Hippocampal formation (tissue), 2 donors: ENCODE results near the gene EVI5.
A peak's percentile ranks its signal among the peaks of the same experiment; 100 is the strongest.

Experiments used
- DNase-seq, 2 donors: peaks; one replicate each; lab custom pipeline; 2025; lab: John Stamatoyannopoulos, UW

Gene EVI5

GRCh38 chr1:92784639-92785500 is at the start of gene EVI5:
EVI5 (minus strand) TSS chr1:92785108; CDS start chr1:92736546, 48,562 bp downstream.
- peak; percentile 85 to 90 for DNase-seq

DNA sequence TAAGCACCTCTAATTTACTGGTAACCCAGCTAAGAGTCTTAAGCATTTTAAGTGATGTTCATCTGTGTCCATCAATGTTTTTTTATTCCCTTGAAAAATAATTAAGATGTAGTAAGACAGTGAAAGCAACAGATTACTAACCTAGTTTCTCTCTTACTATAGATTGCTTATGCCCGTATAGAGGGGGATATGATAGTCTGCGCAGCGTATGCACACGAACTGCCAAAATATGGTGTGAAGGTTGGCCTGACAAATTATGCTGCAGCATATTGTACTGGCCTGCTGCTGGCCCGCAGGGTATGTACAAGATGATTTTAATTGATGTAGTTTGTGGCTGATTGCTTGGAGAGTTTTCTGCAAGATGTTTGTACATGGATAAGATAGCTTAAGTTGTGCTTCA is 49.7 kb upstream of the EVI5 start:
- DNase-seq = no peak

GRCh38 chr1:92833840-92834239 is 48.9 kb upstream of the EVI5 start:
- DNase-seq = no peak

DNA sequence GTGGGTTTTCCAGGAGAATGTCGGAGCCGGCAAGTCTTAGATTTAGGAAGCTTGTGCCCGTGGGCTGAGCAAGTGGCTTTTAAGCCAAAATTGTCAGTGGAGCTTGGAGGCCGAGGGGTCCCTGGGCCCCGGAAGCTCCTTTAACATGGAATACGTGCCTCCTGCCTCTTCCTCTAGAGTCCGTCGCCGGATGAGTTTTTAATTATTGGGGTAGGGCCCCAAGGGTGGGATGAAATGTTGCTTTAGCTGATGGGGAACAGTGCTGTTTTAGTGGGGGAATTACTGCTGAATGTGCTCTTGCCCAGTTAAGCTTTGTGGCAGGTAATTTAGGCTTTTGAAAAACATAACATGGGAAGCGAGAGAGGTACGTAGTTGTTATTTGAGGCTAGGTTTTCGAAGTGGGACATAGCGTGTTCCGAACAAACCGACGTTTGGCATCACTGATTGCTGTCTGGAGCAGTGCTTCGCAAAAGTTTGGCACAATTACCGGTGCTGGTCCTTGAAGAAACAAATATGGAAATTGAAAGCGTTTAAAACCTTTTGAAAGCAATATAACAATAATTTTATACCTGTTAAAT is 47.7 kb upstream of the EVI5 start:
- DNase-seq = no peak

DNA sequence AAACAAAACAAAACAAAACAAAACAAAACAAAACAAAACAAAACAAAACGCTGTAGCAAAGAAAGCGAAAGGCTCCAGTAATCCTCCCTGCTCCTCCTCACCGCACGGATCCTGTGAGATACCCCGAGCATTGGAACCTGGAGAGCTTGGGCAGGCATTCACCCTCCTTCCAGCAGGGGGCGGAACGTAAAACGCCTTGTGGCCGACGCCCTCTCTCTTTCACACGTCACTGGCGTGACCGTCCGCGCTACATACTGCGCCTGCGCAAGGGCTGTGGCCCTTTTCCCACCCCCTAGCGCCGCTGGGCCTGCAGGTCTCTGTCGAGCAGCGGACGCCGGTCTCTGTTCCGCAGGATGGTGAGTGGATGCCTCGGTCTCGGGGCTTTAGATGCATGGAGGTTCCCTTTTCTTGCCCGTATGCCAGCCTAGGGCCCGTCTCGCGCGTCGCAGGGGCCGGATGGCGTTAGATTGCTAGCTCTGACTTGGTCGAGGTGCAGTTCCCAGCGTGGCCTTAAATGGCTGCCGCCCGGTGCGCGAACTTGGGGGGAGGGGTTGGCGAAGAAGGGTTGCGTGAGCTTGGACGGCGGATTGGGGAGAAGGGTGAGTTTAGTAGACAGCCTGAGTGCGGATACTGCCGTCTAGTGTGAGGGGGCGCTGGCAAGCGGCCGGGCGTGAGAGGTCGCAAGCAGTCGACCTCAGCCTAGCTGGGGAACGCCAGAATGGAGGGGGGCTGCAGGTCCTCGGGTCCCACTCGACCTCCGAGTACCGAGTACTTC is 47.0 kb upstream of the EVI5 start, which contains the start of gene RPL5:
Gene RPL5, plus strand, starts transcription at position 279 of the 775 bp plus-strand sequence. Its CDS starts 75 bp downstream, at position 354.
- peak; percentile 94 to 96 for DNase-seq

DNA sequence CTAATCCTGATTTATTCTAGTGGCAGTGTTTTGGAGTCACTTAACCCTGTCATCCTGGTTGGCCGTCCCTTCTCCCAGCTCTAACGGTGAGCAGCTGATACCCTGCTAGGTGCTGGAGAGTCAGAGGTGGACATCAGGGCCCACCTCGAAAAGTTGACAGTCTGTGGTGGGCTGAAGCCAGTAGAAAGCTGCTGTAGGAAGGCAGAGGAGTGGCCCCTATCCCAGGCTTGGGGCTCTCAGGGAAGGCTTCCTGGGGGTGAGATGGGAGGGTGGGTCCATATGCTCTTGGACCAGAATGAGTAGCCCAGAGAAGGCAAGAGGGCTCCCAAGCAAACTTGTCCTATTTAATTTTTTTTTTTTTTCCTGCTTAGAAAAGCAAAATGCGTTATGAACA is 46.5 kb upstream of the EVI5 start:
- DNase-seq = no peak

GRCh38 chr1:92826792-92827191 is 41.9 kb upstream of the EVI5 start:
- DNase-seq = no peak

DNA sequence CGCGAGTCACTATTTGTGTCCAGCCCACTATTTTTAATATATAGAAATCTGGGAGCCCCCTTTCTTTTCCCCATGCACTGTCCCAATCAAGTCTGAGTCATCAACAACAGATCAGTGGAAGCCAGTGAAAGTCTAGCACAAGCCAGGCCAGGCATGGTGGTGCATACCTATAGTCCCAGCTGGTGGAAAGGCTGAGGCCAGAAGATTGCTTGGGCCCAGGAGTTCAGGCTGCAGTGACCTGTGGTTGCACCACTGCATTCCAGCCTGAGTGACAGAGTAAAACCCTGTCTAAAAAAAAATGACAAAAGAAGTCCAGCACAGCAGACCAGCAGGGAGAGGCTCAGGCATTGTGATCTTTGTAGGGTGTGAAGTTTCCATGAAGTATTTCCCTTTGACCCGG is 38.0 kb upstream of the EVI5 start:
- no peak for DNase-seq

- no peak for DNase-seq
These were observed 35.6 kb upstream of the EVI5 start for GRCh38 chr1:92820551-92820950.

DNA sequence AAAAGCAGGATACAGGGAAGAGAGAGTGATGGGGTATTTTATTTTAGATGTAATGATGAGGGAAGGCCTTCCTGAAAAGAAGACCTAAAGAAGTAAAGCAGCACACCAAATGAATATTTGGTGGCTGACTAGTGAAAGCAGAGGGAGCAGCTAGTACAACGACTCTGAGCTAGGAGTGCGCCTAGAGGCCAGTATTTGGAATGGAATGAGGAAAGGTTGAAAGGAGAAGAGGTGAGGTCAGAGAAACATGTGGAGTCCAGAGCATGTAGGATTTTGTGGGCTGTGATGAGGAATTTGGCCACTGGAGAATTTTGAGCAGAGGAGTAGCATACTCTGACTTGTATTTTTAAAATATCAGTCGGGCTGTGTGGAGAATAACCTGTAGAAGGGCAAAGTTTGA is 35.1 kb upstream of the EVI5 start:
- DNase-seq = no peak

GRCh38 chr1:92817986-92818764 is 33.3 kb upstream of the EVI5 start:
- peak in 1 of 2 donors; percentile 4 for DNase-seq

DNA sequence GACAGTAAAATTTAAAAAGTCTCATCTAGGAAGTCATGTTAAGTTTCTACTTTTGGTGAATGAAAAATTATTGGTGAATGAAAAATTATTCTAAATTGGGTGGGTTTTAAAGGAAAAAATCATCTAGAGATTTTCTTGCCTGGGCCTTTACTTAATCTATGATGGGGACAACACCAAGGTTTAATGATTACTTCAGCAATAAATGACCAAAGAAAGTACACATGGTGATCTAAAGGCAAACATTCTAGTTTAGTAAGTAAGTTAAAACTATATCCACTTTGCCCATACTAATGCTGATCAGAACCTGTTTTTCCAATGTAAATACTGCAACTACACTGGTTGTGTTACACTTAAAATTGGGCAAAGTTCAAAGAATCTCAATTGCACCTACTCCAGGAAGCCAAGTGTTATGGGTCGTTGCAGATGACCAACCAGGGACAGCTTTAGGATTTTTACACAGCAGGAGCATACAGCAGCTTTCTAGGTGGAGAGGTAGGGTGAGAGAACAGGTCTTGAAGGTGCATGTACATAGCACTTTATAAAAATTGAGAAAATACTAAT is 32.3 kb upstream of the EVI5 start:
- DNase-seq = no peak

GRCh38 chr1:92816732-92817131 is 31.8 kb upstream of the EVI5 start:
- DNase-seq = no peak

- no peak for DNase-seq
These were observed 23.5 kb upstream of the EVI5 start for GRCh38 chr1:92808381-92808780.

GRCh38 chr1:92805216-92805615 is 20.3 kb upstream of the EVI5 start:
- DNase-seq = no peak

DNA sequence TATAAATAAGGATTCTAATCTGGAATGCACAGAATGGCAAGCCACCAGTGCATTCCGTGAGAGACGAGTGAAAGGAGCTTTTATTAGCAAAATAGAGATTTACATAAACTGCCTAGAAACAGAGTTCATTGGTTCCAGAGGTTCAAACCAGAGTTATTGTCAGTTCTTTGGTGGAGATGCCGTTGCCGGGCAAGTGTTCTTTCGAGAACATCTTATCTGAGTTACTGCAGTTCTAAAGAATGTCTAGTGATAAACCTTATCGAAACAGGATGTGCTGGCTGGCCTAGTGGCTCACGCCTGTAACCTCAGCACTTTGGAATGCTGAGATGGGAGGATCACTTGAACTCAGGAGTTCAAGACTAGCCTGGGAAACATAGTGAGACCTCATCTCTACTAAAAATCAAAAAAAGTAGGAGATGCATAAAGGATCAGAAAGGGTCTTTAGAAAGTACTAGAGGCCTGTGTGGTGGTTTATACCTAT is 19.9 kb upstream of the EVI5 start:
- DNase-seq = peak in 1 of 2 donors; percentile 84

GRCh38 chr1:92803140-92803887 is 18.4 kb upstream of the EVI5 start:
- no peak for DNase-seq

DNA sequence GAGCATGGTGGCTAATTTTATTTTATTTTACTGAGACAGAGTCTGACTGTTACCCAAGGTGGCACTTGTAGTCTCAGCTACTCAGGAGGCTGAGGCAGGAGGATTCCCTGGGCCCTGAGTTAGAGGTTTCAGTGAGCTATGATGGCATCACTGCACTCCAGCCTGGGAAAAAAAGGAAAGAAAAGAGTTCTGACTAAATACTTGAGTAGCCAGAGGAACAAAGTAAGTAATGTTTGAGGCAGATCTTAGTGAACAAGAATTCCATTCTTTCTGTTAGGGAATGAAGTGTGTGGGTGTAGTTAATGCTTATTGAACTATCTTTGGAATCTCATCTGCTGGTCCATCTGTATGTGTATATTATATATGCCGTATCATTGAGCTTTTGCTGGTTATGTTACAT is 13.1 kb upstream of the EVI5 start:
- DNase-seq = no peak

DNA sequence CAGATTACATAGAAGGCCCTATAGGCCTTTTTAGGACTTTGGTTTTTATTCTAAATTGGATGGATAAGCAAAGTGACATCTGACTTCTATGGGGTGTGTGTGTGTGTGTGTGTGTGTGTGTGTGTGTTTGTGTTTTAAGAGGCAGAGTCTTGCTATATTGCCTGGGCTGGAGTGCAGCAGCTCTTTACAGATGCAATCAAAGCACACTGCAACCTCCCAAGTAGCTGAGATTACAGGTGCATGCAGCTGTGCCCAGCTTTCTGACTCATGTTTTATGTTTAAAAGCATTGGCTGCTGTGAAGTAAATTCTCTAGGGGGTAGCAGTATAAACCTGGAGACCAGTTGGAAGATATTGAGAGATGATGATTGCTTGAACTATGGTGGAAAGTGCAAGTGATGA is 12.4 kb upstream of the EVI5 start:
- no peak for DNase-seq

DNA sequence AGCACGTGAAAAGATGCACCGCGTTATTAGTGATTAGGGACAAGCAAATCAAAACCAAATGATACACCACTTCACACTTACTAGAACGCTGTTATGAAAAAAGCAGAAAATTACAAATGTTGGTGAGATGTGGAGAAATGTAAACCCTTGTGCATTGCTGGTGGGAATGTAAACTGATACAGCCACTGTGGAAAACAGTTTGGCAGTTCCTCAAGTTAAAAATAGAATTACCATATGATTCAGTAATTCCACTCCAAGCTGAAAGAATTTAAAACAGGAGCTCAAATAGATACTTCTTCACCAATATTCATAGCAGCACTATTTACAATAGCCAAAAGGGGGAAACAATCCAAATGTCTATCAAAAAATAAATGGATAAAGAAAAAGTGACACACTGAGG is 10.3 kb upstream of the EVI5 start:
- no peak for DNase-seq

DNA sequence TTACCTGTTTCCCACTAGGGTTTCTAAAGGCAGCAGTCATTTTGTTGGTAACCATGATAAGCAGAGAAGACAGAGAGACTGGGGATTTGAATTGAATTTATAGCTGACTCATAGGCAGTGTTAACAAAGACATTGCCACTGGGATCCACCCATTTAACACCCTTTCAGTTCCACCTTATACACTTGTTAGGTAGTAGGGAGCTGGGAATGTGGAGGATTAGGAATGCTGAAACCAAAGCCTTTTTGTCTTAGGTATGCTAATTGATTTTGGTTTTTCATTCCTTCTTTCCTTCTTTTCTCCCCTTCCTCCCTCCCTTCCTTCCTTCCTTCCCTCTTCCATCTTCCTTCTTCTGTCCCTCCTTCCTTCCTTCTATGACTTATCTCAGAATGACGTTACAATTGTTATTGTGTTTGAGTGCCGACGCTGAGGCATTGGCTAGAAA is 7.5 kb upstream of the EVI5 start:
- no peak for DNase-seq
